ENCODE data around the gene TUG1. TPM values are rescaled to one million over a fixed set of nuclear protein-coding genes. Genes with fewer than 3 reads are reported as not detected.

The TUG1 gene
- polyA plus RNA-seq, 4 donors = 179 to 223 (median 202) TPM

DNA sequence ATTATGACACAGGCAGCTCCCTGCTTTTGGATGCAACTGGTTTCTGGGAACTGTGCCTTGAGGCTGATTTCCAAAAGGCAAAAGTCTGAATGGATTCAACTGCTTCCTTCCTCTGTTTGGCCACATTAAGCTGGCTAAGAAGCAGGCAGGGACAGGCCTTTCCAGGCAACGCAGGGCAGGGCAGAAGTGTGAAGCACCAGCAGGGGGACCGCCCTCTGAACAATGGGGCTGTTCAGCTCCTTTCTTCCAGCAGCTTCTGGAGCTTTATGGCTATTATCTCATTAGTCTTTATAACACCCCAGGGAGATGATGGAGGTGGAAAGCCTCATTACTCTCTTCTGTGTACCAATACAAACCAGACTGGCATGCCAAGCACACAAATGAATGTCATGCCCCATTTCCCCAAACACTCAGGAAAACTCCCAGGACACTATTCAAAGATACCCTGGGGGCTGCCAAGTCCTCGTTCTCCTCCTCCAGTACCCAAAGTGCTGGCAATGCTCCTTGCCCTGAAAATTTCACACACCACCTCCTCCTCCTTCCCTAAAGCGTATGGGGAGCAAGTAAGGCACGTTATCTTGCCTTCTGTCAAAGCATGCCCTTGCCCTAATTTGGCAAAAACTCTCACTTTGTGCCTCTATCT lies 21.8 kb upstream of the TUG1 start:
- DNase-seq (ENCODE audit: low read depth in 4 of 4, low spot score in 2 of 4) = no peak

DNA sequence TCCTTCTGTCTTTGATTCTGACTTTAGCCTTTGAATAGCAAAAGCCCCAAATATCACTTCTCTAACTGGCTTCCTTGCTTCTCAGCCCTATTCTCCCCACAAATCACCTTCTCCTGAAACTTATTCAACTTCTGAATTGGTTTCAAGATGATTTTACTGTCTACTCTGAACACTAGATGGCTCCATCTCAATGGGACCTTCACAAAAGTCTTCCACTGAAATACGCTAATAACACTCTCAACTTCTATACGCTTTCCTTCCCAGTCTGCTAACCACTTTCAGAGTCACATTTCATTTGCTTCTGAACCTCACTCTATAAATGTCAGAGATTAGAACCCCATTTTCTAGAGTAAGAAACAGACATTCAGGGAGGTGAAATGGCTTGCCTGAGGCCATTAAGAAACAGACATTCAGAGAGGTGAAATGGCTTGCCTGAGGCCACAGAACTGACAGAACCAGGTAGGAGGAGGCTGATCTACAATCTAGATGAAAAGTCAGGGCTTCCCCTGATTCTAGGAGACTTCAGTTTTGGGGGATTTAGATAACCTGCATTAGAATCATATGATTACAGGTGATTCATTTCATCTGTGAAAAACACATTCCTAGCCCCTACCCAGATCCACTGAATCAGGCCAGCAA lies 21.1 kb upstream of the TUG1 start:
- DNase-seq (ENCODE audit: low read depth in 4 of 4, low spot score in 2 of 4) = peak in 3 of 4 donors; percentile 15 to 36 (median 26)

DNA sequence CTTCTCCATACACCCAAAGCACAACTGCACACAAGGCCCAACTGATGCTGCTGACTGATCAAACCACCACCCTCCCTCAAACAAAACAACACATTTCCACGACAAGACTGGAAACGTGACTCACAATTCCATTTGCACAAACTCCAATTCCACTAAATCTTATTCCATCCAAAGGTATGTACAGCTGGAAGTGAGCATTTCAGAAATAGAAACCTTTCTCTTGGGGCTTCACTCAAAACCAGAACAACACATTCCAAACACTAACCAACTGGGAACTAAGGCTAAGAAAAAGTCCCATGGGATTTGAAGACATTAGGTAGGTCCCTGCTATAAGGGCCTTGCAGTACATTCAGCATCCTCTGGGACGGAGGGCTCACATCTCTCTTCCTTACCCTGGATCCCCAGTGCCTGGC lies 20.1 kb upstream of the TUG1 start:
- no peak for DNase-seq (ENCODE audit: low read depth in 4 of 4, low spot score in 2 of 4)

DNA sequence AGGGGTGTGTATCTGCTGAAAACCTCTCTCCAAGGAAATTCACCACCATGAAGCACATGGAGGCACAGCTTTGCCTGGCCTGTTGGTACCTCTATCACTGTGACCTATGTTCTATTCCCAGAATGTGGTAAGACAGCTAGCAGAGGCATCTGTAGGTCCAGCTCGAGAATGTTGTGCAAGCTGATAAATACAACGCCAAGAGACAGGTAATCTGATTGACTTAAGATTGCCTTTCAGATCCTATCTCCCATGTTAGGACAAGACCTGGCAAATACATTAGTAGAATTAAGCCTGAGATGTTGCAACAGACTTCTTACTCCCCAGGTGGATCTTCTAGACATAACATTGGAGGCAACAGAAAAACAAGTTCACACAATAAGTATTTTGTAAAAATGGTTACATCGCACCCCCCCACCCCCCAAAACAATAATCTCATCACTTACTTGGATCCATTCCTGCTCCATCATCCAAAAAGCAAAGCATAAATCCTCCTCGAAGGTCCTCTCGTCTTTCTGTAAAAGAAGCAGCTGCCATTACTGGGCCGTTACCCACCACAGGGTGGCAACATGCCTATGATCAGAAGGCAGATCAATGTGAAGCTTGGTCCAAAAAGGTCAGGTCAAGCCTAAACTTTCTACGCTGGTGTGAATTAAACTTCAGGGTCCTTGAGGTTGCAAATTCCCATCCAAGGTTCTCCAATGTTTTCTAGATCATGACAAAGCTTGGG lies 19.0 kb upstream of the TUG1 start:
- no peak for DNase-seq (ENCODE audit: low read depth in 4 of 4, low spot score in 2 of 4)

DNA sequence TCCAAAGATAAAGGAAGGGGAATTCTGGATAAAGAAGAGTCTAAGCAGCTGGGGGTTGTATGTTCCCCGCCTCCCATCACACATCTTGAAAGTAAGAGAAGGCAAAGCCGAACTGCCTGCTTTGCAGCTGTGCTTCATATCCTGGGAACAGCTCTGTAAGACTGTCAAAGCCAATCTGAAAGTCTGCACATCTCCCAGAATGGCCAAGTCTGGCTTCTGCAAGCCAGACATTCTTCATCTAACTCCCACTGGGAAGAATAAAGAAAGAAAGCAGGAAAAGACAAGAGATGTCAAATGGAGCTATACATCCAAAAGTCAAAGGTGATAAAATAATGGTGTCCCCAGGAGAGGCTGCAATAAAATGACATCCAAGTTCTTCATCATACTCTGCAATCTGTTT lies 15.9 kb upstream of the TUG1 start:
- no peak for DNase-seq (ENCODE audit: low read depth in 4 of 4, low spot score in 2 of 4)

DNA sequence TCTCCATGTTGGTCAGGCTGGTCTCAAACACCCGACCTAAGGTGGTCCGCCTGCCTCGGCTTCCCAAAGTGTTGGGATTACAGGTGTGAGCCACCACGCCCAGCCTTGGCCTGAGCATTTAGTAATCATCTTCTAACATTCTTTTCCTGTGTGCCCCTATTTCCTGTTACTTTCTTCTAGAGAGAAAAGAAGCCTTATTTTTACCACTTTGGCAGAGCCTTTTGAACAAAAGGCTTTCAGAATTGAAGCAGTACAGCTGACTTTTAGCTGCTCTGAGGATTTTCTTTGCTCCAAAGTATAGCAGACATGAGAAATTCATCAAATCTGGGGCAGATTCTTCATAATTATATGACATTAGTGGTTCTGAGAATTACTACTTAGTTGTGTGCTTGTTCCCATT lies 13.9 kb upstream of the TUG1 start:
- DNase-seq (ENCODE audit: low read depth in 4 of 4, low spot score in 2 of 4) = no peak

DNA sequence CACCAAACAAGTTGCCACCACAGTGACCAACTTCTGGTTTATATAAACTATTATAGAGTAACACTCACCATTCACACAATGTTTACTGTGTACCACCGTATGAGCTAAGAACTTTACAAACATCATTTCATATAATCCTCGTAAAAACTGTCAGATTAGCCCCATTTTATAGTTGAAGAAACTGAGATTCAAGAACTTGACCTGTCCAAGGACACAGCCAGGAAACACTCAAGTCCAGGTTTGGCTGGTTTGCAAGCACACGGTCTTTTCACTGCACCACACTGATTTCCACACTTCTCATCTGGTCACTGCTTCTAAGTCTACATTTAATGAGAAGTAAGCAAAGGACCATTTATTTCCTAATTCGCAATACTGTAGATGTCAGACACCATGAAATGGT lies 4.2 kb upstream of the TUG1 start:
- DNase-seq (ENCODE audit: low read depth in 4 of 4, low spot score in 2 of 4) = no peak

DNA sequence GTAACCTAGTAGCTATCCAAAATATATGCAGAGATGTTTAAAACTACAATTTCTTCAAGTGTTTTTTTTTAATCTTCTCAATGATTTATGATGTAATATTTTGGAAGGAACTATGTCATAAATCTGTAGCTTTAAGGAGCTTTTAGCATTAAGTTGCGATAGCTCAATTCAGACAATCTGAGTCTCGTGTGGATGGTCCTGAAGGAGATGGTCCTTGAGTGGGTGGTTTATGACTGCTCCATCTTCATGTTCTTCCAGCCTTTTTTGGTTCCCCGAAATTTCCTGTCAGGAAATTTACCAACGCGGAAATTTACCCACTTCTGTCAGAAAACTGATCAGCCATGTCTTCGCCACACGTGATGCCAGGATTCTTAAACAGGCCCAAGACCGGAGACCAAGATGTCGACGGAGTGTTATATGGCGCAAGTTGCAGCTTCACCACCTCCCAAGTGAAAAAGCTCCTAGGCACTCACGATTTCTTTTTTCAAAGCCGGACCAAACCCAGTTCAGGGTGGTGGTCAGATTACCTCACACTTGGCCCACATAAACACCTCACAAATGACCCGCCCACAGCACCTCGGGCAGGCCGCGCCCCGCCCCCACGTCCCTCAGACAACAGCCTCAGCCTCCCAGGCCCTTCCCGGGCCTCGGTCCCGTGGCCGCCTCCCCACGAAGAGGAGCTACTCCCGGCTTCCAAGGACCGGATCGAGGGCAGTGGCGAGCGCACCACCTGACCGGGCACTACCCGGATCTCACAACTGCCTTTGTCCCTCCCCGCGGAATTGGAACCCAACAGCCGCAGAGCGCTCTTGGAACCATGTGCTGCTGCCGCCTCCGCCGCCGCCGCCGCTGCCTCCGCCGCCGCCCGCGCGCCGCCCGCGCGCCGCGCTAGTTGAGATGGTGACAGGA lies 796 bp upstream of the TUG1 start, which contains the start of gene MORC2:
MORC2 (minus strand) TSS at position 760 of the 909 bp plus-strand sequence. CDS start 885 bp downstream, outside the sequence.
- DNase-seq (ENCODE audit: low read depth in 4 of 4, low spot score in 2 of 4) = peak in 3 of 4 donors; percentile 5 to 15 (median 13)

DNA sequence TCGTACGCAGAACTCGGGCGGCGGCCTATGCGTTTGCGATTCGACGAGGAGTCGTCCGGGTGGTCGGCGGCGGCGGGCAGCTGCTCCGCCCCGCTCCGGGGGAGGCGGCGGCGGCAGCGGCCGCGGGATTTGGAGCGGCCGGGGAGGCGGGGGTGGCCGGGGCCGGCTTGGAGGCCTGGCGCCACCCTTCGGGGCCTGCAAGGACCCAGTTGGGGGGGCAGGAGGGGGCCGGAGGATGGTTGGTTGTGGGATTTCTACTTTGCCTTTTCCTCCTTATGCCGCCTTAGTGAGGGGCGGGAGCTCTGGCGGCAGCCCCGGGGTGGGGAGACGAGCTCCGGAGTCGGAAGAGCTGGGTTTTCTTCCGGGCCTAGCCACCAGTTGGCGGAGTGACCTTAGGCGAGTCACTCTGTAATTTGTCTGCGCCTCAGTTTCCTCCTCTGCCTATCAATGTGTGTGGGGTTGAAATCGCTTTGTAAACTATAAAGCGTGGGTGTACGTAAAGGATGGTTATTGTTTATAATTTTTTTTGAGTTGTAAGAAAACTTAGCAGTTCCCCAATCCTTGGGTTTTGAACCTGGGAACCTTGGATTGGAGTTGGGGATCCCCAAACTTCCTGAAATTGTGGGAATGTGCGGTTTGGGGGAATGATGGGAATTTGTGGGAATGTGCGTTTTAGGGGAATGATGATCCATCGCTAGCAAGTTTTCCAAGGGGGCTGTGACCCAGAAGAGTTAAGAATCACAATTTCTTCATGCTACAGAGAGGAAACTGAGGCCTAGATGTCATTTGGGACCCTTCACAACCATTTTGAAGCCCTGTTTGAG lies 679 bp downstream of the TUG1 start:
- peak in 3 of 4 donors; percentile 2 to 13 (median 8) for DNase-seq (ENCODE audit: low read depth in 4 of 4, low spot score in 2 of 4)

DNA sequence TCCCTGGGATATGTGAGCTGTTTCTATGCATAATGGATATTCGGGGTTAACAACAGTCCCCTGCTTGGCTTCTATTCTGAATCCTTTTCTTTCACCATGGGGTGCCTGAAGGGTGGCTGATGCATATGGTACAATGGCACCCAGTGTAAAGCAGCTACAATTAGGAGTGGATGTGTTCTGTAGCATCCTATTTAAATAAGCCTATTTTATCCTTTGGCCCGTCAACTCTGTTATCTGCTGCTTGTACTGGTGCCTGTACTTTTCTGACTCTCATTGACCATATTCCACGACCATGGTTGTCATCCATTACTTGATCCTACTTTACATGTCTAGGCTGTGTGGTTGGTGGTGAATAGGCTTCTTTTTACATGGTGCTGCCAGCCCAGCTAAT lies 1.3 kb downstream of the TUG1 start:
- no peak for DNase-seq (ENCODE audit: low read depth in 4 of 4, low spot score in 2 of 4)

DNA sequence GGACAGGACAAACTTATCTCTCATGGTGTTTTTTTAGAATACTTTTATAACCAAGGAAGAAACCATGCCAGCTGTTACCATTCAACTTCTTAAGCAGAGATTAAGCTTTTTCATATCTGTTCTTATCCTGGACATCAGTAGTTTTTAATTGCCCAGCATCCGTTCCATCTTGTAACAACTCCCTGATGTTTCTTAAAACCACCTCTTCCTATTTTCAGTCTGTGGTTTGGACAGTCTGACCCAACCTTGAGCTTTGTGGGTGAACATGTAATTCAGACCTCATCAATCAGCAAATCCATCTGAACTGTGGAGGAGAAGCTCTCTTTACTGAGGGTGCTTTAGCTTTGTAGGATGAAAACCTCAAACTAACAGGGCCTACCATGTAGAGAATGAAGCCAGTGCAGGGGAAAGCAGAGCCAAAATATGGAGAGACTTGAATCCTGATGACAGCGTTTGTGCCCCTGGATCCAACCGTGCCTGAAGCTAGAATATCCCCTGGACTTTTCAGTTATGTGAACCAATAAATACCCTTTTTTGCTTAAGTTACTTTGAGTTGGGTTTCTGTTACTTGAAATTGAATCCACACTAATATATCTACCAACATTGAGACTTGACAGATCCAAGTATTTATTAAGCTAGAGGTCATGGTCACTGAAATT lies 9.4 kb downstream of the TUG1 start:
- DNase-seq (ENCODE audit: low read depth in 4 of 4, low spot score in 2 of 4) = no peak

DNA sequence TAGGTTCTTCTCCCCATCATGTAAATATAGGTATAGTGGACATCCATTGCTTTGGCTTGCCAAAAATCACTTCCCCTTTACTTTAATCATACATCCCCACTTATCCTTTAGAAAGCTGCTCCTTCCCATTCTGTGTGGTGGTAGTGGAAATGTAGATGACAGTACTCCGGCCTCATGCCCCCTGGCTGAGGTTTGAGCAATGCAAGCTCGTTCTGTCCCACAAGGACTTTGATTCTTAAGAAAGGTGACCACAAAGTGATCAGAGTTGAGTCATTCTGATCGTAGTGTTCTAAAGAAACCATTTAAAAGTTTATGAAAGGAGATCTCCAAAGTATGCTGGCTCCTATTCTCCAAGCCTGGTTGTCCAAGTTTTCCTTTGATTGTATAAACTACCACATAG lies 10.9 kb downstream of the TUG1 start:
- no peak for DNase-seq (ENCODE audit: low read depth in 4 of 4, low spot score in 2 of 4)

DNA sequence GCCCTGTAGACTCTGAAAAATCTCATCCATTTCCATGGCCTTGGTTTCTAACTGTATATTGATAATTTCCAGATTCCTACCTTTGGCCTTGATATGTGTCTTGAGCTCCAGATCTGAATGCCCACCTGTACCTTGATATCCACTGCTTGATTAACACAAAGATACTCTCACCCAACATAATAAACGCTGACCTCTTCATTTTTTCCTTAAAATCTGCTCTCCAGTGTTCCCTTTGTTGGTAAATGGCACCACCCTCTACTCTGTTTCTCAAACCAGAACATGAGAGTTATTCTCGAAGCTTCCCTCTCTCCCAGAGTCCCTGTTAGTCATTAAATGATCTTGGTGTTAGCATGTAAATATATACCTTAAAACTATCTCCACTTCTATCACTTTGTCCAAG lies 13.4 kb downstream of the TUG1 start:
- DNase-seq (ENCODE audit: low read depth in 4 of 4, low spot score in 2 of 4) = no peak

DNA sequence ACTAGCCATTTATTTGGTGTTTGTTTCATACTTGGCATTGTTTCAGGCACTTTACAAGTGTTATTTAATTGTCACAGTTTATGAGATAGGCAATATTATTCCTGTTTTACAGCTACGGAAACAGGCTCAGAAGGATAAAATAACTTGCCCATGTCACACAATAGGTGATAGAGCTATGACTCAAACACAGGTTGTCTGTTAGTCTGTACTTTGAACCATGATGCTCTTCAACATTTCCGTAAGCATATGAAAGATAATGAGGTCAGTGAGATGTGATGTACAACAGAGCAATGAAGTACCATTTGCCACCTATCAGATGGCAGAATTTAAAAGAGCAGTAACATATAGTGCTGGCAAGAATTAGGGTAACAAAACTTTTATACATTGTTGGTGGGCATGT lies 15.3 kb downstream of the TUG1 start:
- no peak for DNase-seq (ENCODE audit: low read depth in 4 of 4, low spot score in 2 of 4)

DNA sequence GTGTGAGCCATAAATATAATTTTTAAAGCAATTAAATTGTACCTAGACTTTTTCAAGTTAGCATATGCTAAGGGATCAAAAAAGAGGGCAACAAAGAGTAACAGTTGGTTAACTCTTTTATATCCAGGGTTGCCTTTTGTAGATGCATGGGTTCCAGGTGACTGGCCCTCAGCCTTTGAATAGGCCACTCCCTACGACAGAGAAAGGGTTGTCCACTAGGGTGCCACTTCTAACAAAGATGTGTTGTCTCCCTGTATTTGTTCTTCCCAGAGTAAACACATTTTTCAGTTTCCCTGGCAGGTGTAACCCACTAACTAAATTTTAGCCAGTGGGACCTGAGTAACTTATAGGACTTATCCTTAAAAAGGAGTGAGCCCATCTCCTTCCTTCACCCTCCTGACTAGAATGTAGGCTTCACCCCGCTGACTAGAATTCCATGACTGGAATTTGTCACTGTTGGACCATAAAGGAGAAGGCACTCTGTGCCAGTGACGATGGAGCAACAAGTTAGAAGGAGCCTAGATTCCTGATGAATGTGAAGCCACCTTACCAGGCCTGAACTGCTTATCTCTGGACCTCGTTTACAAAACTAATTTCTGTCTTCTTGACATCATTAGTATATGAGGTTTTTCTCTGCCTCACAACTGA lies 16.6 kb downstream of the TUG1 start:
- no peak for DNase-seq (ENCODE audit: low read depth in 4 of 4, low spot score in 2 of 4)

DNA sequence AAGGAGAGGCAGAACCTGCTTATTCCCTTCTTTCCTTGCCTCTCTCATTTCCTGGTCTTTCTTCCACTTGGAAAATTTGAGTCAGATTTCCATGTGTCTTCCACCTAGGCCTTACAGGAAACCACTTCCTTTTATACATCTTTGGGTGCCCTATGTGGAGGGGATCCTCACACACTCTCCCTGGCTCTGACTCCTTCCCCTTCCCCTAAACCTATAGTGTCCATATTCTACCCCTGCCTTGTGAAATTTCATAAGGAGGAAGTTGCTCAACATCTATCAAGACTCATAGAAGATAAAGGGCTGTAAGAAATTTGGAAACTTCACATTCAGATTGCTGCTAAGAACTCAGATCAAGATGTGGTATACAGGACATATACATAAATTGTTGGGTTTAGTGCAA lies 20.4 kb downstream of the TUG1 start:
- DNase-seq (ENCODE audit: low read depth in 4 of 4, low spot score in 2 of 4) = no peak

DNA sequence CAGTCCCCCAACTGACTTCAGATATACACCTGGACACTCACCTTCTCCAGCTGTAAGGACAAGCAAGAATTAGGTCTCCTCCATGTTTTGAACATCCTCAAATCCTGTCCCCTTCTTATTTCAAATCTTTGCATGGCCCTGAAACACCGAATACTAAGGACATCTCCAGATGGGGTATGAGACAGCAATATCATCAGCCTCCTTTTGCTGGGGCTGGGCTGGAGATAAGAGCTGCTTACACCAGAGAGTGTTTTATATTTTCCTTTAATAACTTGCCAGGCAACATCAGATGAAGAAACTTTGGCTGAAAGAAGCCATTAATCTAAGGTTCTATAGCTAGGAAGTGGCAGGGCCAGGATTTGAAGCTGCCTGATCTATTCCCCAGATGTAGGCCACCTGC lies 21.6 kb downstream of the TUG1 start:
- DNase-seq (ENCODE audit: low read depth in 4 of 4, low spot score in 2 of 4) = no peak

DNA sequence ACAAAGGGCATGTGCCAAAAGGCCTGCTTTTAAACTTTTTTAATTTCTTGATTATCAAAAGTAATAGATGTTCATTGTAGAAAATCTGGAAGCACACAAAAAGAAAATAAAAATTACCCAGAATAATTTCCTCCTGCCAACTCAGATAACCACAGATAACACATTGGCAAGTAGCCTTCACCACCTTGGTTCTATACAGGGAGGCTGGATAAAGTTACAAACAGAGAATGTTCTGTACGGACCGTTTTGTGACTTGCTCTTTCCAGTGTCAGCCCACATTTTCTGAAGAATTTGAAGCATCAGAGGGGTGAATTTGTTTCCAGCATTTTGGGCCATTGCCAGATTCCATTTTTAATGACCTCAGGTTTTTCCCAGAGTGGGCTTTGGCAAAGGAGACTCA lies 23.5 kb downstream of the TUG1 start:
- DNase-seq (ENCODE audit: low read depth in 4 of 4, low spot score in 2 of 4) = no peak

DNA sequence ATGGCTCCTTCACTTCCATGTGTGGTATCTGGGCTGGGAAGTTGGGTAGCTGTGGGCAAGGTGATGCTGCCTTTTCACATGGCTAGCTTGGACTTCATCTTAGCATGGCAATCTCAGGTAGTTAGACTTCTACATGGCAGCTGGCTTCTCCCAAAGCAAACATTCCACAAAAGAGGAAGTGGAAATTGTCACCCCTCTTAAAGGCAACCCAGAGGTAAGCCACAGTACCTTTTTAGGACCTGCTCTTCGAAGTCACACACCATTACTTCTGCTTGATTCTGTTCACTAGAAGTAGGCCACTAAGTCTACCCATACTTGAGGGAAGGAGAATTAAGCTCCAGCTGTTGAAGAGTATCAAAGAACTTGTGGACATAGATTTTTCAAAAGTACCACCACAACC lies 25.9 kb downstream of the TUG1 start:
- DNase-seq (ENCODE audit: low read depth in 4 of 4, low spot score in 2 of 4) = no peak

Data from left renal cortex interstitium (tissue), 4 donors.